Natural killer cell (primary cell): ENCODE data around the gene ABR. TPM values are rescaled to one million over a fixed set of nuclear protein-coding genes. Genes with fewer than 3 reads are reported as not detected.

Source experiments
- ATAC-seq, 3 donors: fragments of 150-1000 bp in 2 of 3; fragments of 200-7000 bp in 1 of 3; cut with Tn5 transposase; 1 replicate in 1 of 3; 2 replicates in 2 of 3; pipeline ENCODE4 v1.10.0; 2021; ENCODE audit warnings: mild to moderate bottlenecking in 2 of 3, moderate library complexity in 2 of 3
- DNase-seq, 2 donors: peaks; one replicate each; pipeline versions ENCODE4 v3.0.0 to v3.0.0-alpha.2; 2013 to 2021; ENCODE audit warnings: mixed read lengths in 1 of 2
- H3K27ac ChIP-seq: one replicate; pipeline ENCODE4 v1.5.1; 2013; ENCODE audit warnings: mild to moderate bottlenecking, low read length
- H3K27me3 ChIP-seq: one replicate; pipeline ENCODE4 v1.6.1; 2013; ENCODE audit warnings: low read length; ENCODE audit not compliant: control insufficient read depth, insufficient read depth
- H3K36me3 ChIP-seq: one replicate; pipeline ENCODE4 v1.6.1; 2013; ENCODE audit warnings: low read length; ENCODE audit not compliant: control insufficient read depth, insufficient read depth
- H3K4me1 ChIP-seq: one replicate; pipeline ENCODE4 v1.6.1; 2013; ENCODE audit warnings: low read length; ENCODE audit not compliant: control insufficient read depth, insufficient read depth
- H3K4me3 ChIP-seq: one replicate; pipeline ENCODE4 v1.5.1; 2013; ENCODE audit warnings: low read length
- H3K9me3 ChIP-seq: one replicate; pipeline ENCODE4 v1.6.1; 2013; ENCODE audit warnings: low read length; ENCODE audit not compliant: control insufficient read depth, insufficient read depth
- H3K27ac Mint-ChIP-seq, 2 donors: one replicate each; pipeline ENCODE4 v1.8.0; 2022; ENCODE audit warnings: mild to moderate bottlenecking in 2 of 2, mixed read lengths in 2 of 2, moderate library complexity in 1 of 2
- H3K27me3 Mint-ChIP-seq, 2 donors: one replicate each; pipeline ENCODE4 v1.8.0; 2022; ENCODE audit warnings: low read depth in 2 of 2, mixed read lengths in 2 of 2
- H3K36me3 Mint-ChIP-seq: one replicate; pipeline ENCODE4 v1.8.0; 2022; ENCODE audit warnings: mixed read lengths
- H3K4me1 Mint-ChIP-seq, 2 donors: one replicate each; pipeline ENCODE4 v1.8.0; 2022; ENCODE audit warnings: mixed read lengths in 2 of 2
- H3K4me3 Mint-ChIP-seq: one replicate; pipeline ENCODE4 v1.8.0; 2022; ENCODE audit warnings: mild to moderate bottlenecking, moderate library complexity, mixed read lengths
- H3K9me3 Mint-ChIP-seq, 2 donors: one replicate each; pipeline ENCODE4 v1.8.0; 2022; ENCODE audit warnings: mixed read lengths in 2 of 2
- WGBS: methylation state at CpG from one replicate; pipeline ENCODE4 v1.1.7; 2013; ENCODE audit warnings: missing lambda C conversion rate; ENCODE audit not compliant: insufficient coverage; 5-methylcytosine and 5-hydroxymethylcytosine counted together
- intact Hi-C: fragments of 100-400 bp; cut with micrococcal nuclease; formaldehyde crosslinking; loops from one replicate; pipeline ENCODE4 v1.14.2; 2022
- total RNA-seq, 4 donors: library from RNA; stranded (reverse); fragments of 120-200 nt in 1 of 4; gene quantifications; one replicate each; pipeline versions ENCODE4 v1.2.3 to v1.2.4, GENCODE V29; 2013 to 2022
- TF ChIP-seq, protein P1 (sequence below): fragments of 200-600 bp; IDR thresholded peaks from one replicate; pipeline ENCODE4 v1.8.0; 2022; ENCODE audit warnings: antibody characterized with exemption

Gene ABR
- total RNA-seq, 3 donors from 2014 or later (not counting 1 experiment from before 2014, with no cell fraction given), result 155 to 215 (median 163) TPM

DNA sequence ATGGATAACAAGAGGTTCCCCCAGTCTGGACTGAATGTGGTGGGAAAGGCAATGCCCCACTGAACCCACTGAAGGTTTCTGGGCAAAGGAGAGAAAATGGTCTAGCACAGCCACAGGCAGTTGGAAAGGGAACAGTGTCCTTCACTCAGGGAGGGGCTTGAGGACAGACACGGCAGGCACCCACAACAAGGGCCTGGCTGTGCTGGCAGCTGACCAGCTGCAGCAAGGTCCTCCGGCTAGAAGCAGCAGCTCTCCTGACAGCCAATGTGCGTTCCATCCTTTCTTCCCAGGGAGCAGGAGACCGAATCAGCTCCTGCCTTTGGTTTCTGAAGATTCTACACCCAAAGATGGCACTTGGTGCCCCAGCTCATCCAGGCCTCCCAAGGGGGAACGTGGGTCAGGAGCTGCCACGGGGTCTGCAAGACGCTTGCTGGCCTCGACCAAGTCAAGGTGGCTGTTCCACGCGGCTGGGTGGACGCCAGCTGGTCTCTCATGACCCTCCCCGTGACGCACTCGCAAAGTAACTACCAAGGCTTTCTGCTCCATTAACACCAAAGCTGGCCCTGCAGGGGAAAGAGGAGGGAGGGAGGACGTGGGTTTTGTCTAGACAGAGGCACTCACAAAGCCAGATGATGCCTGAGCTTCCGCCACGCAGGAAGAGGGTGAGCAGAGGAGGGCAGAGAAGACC is 11.1 kb downstream of the ABR start:
- peaks cover 7% of the 10 kb centered on the region for H3K4me1 ChIP-seq
- H3K9me3 ChIP-seq, result no peaks in the 10 kb centered on the region
- DNase-seq, result no peak
- Mint-ChIP-seq H3K4me3 (no peak overlapping the region), H3K9me3 (no peaks in the 10 kb centered on the region), H3K27me3 (no peaks in the 10 kb centered on the region), H3K27ac (no peak overlapping the region), H3K4me1 (peaks cover under 1 to 7% of the 10 kb centered on the region in 2 donors), H3K36me3 (no peaks in the 10 kb centered on the region)
- no peak overlapping the region for H3K4me3 ChIP-seq
- no peak for ATAC-seq
- no peaks in the 10 kb centered on the region for H3K36me3 ChIP-seq
- no peaks in the 10 kb centered on the region for H3K27me3 ChIP-seq
- no peak overlapping the region for H3K27ac ChIP-seq
- intact Hi-C loops, result no loop called here
- 80% methylated on average over 15 of the region's 17 CpGs for WGBS
- TF ChIP-seq, protein P1, sequence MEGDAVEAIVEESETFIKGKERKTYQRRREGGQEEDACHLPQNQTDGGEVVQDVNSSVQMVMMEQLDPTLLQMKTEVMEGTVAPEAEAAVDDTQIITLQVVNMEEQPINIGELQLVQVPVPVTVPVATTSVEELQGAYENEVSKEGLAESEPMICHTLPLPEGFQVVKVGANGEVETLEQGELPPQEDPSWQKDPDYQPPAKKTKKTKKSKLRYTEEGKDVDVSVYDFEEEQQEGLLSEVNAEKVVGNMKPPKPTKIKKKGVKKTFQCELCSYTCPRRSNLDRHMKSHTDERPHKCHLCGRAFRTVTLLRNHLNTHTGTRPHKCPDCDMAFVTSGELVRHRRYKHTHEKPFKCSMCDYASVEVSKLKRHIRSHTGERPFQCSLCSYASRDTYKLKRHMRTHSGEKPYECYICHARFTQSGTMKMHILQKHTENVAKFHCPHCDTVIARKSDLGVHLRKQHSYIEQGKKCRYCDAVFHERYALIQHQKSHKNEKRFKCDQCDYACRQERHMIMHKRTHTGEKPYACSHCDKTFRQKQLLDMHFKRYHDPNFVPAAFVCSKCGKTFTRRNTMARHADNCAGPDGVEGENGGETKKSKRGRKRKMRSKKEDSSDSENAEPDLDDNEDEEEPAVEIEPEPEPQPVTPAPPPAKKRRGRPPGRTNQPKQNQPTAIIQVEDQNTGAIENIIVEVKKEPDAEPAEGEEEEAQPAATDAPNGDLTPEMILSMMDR, result no peak

DNA sequence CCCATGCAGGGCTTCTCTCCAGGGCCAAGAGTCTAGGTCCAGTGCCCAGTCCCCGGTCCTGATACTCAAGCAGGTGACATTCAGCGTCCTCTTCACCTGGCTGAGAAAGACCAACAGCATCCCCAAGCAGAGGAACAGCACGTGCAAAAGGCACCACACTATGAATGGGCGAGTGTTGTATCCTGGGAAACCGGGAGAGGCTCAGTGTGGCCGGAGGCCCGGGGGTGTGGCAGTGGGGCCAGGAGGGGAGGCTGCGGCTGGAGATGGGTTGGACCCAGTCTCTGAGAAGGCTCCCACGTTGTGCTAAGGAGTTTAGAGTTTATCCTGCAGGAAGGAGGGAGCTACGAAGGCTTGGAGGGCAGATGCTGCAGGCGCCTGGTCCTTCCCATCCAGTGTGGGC is 13.5 kb downstream of the ABR start:
- TF ChIP-seq, protein P1, result no peak
- no peak overlapping the region for H3K4me3 Mint-ChIP-seq
- no peak overlapping the region for H3K27ac Mint-ChIP-seq
- Histone ChIP-seq H3K27ac (no peak overlapping the region), H3K4me3 (no peak overlapping the region), H3K36me3 (no peaks in the 10 kb centered on the region), H3K4me1 (peaks cover 7% of the 10 kb centered on the region), H3K9me3 (no peaks in the 10 kb centered on the region), H3K27me3 (no peaks in the 10 kb centered on the region)
- DNase-seq (no peak), ATAC-seq (no peak)
- H3K4me1 Mint-ChIP-seq, result peaks cover 0 to 7% of the 10 kb centered on the region in 2 donors
- no peaks in the 10 kb centered on the region for H3K9me3 Mint-ChIP-seq
- intact Hi-C loops, result no loop called here
- no peaks in the 10 kb centered on the region for H3K36me3 Mint-ChIP-seq
- no peaks in the 10 kb centered on the region for H3K27me3 Mint-ChIP-seq
- WGBS, result 84% methylated on average over 11 of the region's 11 CpGs

DNA sequence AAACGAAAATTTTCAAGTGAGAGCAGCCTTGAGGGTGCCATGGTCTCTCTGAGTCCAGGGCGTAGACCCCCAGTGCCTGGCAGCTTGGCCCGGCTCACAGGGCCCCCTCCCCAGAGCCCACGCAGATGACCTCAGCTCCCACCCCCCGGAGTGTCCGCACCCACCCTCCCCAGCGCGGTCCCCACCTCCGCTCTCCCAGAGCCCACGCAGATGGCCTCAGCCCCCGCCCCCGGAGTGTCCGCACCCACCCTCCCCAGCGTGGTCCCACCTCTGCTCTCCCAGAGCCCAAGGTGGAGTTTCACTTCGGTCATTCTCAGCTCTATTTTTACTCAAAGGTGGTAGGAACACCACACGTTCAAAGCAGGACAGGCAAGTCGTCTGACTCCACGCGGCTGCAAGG is 13.9 kb downstream of the ABR start:
- no peak for ATAC-seq
- Mint-ChIP-seq H3K4me1 (peaks cover 0 to 3% of the 10 kb centered on the region in 2 donors), H3K27me3 (no peaks in the 10 kb centered on the region), H3K9me3 (no peaks in the 10 kb centered on the region), H3K36me3 (no peaks in the 10 kb centered on the region), H3K27ac (no peak overlapping the region), H3K4me3 (no peak overlapping the region)
- intact Hi-C loops, result no loop called here
- DNase-seq, result no peak
- Histone ChIP-seq H3K27me3 (no peaks in the 10 kb centered on the region), H3K36me3 (no peaks in the 10 kb centered on the region), H3K9me3 (no peaks in the 10 kb centered on the region), H3K27ac (no peak overlapping the region), H3K4me3 (no peak overlapping the region), H3K4me1 (peaks cover 7% of the 10 kb centered on the region)
- TF ChIP-seq, protein P1, result no peak
- WGBS, result 92% methylated on average over 18 of the region's 19 CpGs
